Measurements from ENCODE around the gene KRTCAP2.
"Not testable (repeated sequence)": the region's sequence is repeated elsewhere in the genome, so short reads cannot be mapped to it uniquely, and the experiment has no call there.

KRTCAP2 gene

DNA sequence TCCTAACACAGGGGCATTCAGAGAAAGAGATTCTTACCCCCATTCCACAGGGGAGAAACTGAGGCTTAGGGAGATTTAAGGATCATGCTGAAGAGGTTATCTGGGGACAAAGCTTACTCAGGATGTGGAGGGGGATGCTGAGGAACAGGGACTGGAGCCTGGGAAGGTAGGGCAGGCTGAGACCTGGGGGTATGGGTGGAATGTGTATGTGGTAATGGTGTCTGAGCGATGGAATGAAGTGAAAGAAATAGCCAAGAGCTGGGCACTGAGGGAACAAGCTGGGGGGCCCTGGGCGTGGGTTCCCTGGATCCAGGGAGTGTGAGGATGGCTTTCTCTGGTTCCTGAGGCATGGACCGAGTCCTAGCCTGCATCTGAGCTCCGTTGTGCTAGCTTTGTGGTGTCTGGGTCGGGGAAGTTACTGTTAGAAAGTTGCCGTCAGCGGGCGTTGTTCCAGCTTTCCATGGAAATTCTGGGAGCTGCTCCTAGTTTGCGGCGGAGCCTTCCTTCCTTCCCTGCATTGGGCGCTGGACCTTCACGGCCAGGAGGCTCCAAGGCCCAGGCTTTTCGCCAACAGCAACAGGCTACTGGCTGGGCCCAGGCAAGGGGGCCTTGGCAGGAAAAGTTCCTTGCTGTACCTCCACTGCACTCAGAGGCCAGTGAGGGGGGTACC lies 38.4 kb upstream of the KRTCAP2 start:
- DNase-seq; H3K9me3 ChIP-seq (ENCODE audit: control extremely low read depth in 1 of 5, control insufficient read depth in 4 of 5, insufficient read depth in 2 of 5, low read depth in 1 of 5, low read length in 4 of 5); H3K27me3 ChIP-seq (replicated peaks in 2 of 5; ENCODE audit: control insufficient read depth in 4 of 5, insufficient read depth in 5 of 5, low read length in 4 of 5); H3K27ac ChIP-seq (ENCODE audit: insufficient read depth in 1 of 2, low read depth in 1 of 2, low read length in 2 of 2, poor library complexity in 1 of 2, severe bottlenecking in 2 of 2); POLR2A ChIA-PET: not testable (repeated sequence)
- CTCF ChIA-PET = interaction anchor here (1.1 kb wide), 1 partner anchor 17 kb away, joined by 3 read pairs; no protein-coding TSS in a partner anchor
- Histone ChIP-seq H3K4me1 (ENCODE audit: control extremely low read depth in 1 of 4, control insufficient read depth in 4 of 4, insufficient read depth in 4 of 4, low read length in 3 of 4) (peaks cover 16 to 33% (median 31%) of the 10 kb centered on the region in 4 experiments), H3K4me3 (ENCODE audit: control insufficient read depth in 1 of 7, extremely low read depth in 1 of 7, insufficient read depth in 4 of 7, low read depth in 2 of 7, low read length in 6 of 7) (peak overlapping the region in 1 of 7 experiments; percentile 37), H3K36me3 (ENCODE audit: control insufficient read depth in 4 of 4, insufficient read depth in 4 of 4, low read length in 3 of 4) (peaks cover 5 to 27% (median 9%) of the 10 kb centered on the region in 4 experiments)
- 95% methylated on average over 8 of the region's 13 CpGs for WGBS (ENCODE audit: insufficient coverage)

GRCh38 chr1:155210314-155211104 lies 37.4 kb upstream of the KRTCAP2 start:
- peak overlapping the region in 2 of 7 experiments; percentile 37 to 100 for H3K4me3 ChIP-seq (ENCODE audit: control insufficient read depth in 1 of 7, extremely low read depth in 1 of 7, insufficient read depth in 4 of 7, low read depth in 2 of 7, low read length in 6 of 7)
- H3K36me3 ChIP-seq (ENCODE audit: control insufficient read depth in 4 of 4, insufficient read depth in 4 of 4, low read length in 3 of 4) = peaks cover 4 to 23% (median 8%) of the 10 kb centered on the region in 4 experiments
- ChIA-PET POLR2A (no interaction called here), CTCF (no interaction called here)
- no peaks in the 10 kb centered on the region for H3K27me3 ChIP-seq (replicated peaks in 2 of 5; ENCODE audit: control insufficient read depth in 4 of 5, insufficient read depth in 5 of 5, low read length in 4 of 5)
- DNase-seq = no peak
- H3K27ac ChIP-seq (ENCODE audit: insufficient read depth in 1 of 2, low read depth in 1 of 2, low read length in 2 of 2, poor library complexity in 1 of 2, severe bottlenecking in 2 of 2) = no peak overlapping the region
- no peaks in the 10 kb centered on the region for H3K9me3 ChIP-seq (ENCODE audit: control extremely low read depth in 1 of 5, control insufficient read depth in 4 of 5, insufficient read depth in 2 of 5, low read depth in 1 of 5, low read length in 4 of 5)
- peaks cover 16 to 33% (median 31%) of the 10 kb centered on the region in 4 experiments for H3K4me1 ChIP-seq (ENCODE audit: control extremely low read depth in 1 of 4, control insufficient read depth in 4 of 4, insufficient read depth in 4 of 4, low read length in 3 of 4)
- 100% methylated on average over 3 of the region's 4 CpGs for WGBS (ENCODE audit: insufficient coverage)

- Histone ChIP-seq H3K4me1 (ENCODE audit: control extremely low read depth in 1 of 4, control insufficient read depth in 4 of 4, insufficient read depth in 4 of 4, low read length in 3 of 4) (peaks cover 16 to 33% (median 31%) of the 10 kb centered on the region in 4 experiments), H3K36me3 (ENCODE audit: control insufficient read depth in 4 of 4, insufficient read depth in 4 of 4, low read length in 3 of 4) (peaks cover 0 to 18% (median 3%) of the 10 kb centered on the region in 4 experiments), H3K4me3 (ENCODE audit: control insufficient read depth in 1 of 7, extremely low read depth in 1 of 7, insufficient read depth in 4 of 7, low read depth in 2 of 7, low read length in 6 of 7) (peak overlapping the region; percentile 81 to 100 (median 90)), H3K9me3 (ENCODE audit: control extremely low read depth in 1 of 5, control insufficient read depth in 4 of 5, insufficient read depth in 2 of 5, low read depth in 1 of 5, low read length in 4 of 5) (no peaks in the 10 kb centered on the region), H3K27me3 (replicated peaks in 2 of 5; ENCODE audit: control insufficient read depth in 4 of 5, insufficient read depth in 5 of 5, low read length in 4 of 5) (no peaks in the 10 kb centered on the region), H3K27ac (ENCODE audit: insufficient read depth in 1 of 2, low read depth in 1 of 2, low read length in 2 of 2, poor library complexity in 1 of 2, severe bottlenecking in 2 of 2) (peak overlapping the region; percentile 98 to 99)
- CTCF ChIA-PET = interaction anchor here (0.9 to 6.7 kb wide), 6 partner anchors 15 to 42 kb away, joined by 3 to 59 read pairs (median 20); no protein-coding TSS in a partner anchor
- WGBS (ENCODE audit: insufficient coverage) = 5% methylated on average over 13 of the region's 13 CpGs
- POLR2A ChIA-PET = interaction anchor here (0.7 to 2.1 kb wide), 4 partner anchors 16 to 114 kb away, joined by 3 to 8 read pairs (median 5); no protein-coding TSS in a partner anchor
- no peak for DNase-seq
Measured at GRCh38 chr1:155209312-155209721, 36.2 kb upstream of the KRTCAP2 start.

- ChIA-PET POLR2A (interaction anchor here (0.7 to 2.1 kb wide), 4 partner anchors 15 to 115 kb away, joined by 3 to 8 read pairs (median 5); no protein-coding TSS in a partner anchor), CTCF (interaction anchor here (0.7 to 6.7 kb wide), 8 partner anchors 14 to 42 kb away, joined by 3 to 59 read pairs (median 20); partner anchors contain the start of gene KRTCAP2)
- H3K36me3 ChIP-seq (ENCODE audit: control insufficient read depth in 4 of 4, insufficient read depth in 4 of 4, low read length in 3 of 4) = peaks cover 0 to 18% (median 3%) of the 10 kb centered on the region in 4 experiments
- DNase-seq = peak; percentile 87 to 96 (median 93)
- no peaks in the 10 kb centered on the region for H3K27me3 ChIP-seq (replicated peaks in 2 of 5; ENCODE audit: control insufficient read depth in 4 of 5, insufficient read depth in 5 of 5, low read length in 4 of 5)
- H3K27ac ChIP-seq (ENCODE audit: insufficient read depth in 1 of 2, low read depth in 1 of 2, low read length in 2 of 2, poor library complexity in 1 of 2, severe bottlenecking in 2 of 2) = peak within 1 kb of the TSS; percentile 98 to 99
- 0% methylated on average over 58 of the region's 64 CpGs for WGBS (ENCODE audit: insufficient coverage)
- H3K4me3 ChIP-seq (ENCODE audit: control insufficient read depth in 1 of 7, extremely low read depth in 1 of 7, insufficient read depth in 4 of 7, low read depth in 2 of 7, low read length in 6 of 7) = peak within 1 kb of the TSS; percentile 81 to 100 (median 90)
- no peaks in the 10 kb centered on the region for H3K9me3 ChIP-seq (ENCODE audit: control extremely low read depth in 1 of 5, control insufficient read depth in 4 of 5, insufficient read depth in 2 of 5, low read depth in 1 of 5, low read length in 4 of 5)
- H3K4me1 ChIP-seq (ENCODE audit: control extremely low read depth in 1 of 4, control insufficient read depth in 4 of 4, insufficient read depth in 4 of 4, low read length in 3 of 4) = peaks cover 16 to 33% (median 31%) of the 10 kb centered on the region in 4 experiments
Measured at GRCh38 chr1:155208541-155209311, 35.6 kb upstream of the KRTCAP2 start, which contains the start of gene MTX1. MTX1 (plus strand) TSS chr1:155208695; CDS start chr1:155208805, 110 bp downstream.

DNA sequence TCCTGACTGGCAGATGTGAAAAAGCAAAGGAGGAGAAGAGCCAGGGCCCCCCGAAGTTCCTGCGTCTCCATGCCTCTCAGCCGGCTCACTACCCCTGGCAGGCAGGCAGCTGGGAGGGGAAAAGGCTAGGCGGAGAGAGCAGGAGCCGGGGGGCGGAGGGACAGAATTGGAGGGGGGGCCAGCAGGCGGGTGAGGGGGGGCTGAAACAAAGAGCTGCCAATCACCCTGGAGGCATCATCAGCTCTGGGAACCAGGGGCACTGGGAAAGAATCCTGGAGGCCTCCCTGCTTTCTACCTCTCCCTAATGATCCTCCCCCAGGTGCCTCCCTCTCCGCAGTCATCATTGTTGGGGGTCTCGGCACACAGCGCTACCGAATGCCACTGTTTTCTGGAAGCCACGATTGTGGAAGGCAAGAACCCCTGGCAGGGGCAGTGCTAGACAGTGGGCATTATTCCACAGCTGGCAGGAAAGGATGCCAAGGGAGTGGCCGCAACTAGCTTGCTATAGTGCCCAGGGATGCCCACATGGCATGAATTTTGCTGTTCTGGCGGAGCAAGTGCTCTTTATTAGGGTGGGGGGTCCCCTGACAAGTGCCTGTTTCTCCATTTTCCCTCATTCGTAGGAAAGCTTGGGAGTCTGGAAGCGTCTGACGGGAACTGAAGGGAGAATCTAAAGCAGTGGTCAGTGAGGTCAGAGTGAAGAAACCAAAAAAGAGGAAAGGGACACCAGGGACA lies 34.9 kb upstream of the KRTCAP2 start, which contains the start of gene THBS3:
Gene THBS3, minus strand, starts transcription at position 92 of the 735 bp plus-strand sequence. Its CDS starts 21 bp downstream, at position 71.
- peaks cover 16 to 33% (median 31%) of the 10 kb centered on the region in 4 experiments for H3K4me1 ChIP-seq (ENCODE audit: control extremely low read depth in 1 of 4, control insufficient read depth in 4 of 4, insufficient read depth in 4 of 4, low read length in 3 of 4)
- 13% methylated on average over 14 of the region's 17 CpGs for WGBS (ENCODE audit: insufficient coverage)
- ChIA-PET CTCF (interaction anchor here (0.7 to 6.7 kb wide), 12 partner anchors 12 to 43 kb away, joined by 3 to 59 read pairs (median 14); partner anchors contain the start of gene KRTCAP2), POLR2A (interaction anchor here (0.6 to 2.1 kb wide), 5 partner anchors 11 to 116 kb away, joined by 3 to 8 read pairs (median 5); no protein-coding TSS in a partner anchor)
- peak within 1 kb of the TSS; percentile 98 to 99 for H3K27ac ChIP-seq (ENCODE audit: insufficient read depth in 1 of 2, low read depth in 1 of 2, low read length in 2 of 2, poor library complexity in 1 of 2, severe bottlenecking in 2 of 2)
- peaks cover 0 to 18% (median 3%) of the 10 kb centered on the region in 4 experiments for H3K36me3 ChIP-seq (ENCODE audit: control insufficient read depth in 4 of 4, insufficient read depth in 4 of 4, low read length in 3 of 4)
- H3K4me3 ChIP-seq (ENCODE audit: control insufficient read depth in 1 of 7, extremely low read depth in 1 of 7, insufficient read depth in 4 of 7, low read depth in 2 of 7, low read length in 6 of 7) = peak within 1 kb of the TSS; percentile 73 to 100 (median 90)
- H3K27me3 ChIP-seq (replicated peaks in 2 of 5; ENCODE audit: control insufficient read depth in 4 of 5, insufficient read depth in 5 of 5, low read length in 4 of 5) = no peaks in the 10 kb centered on the region
- H3K9me3 ChIP-seq (ENCODE audit: control extremely low read depth in 1 of 5, control insufficient read depth in 4 of 5, insufficient read depth in 2 of 5, low read depth in 1 of 5, low read length in 4 of 5) = no peaks in the 10 kb centered on the region
- no peak for DNase-seq

Data from common myeloid progenitor, CD34-positive (primary cell).